B cell (primary cell): Measurements from ENCODE around the gene WASL. TPM values are rescaled to one million over a fixed set of nuclear protein-coding genes. Genes with fewer than 3 reads are reported as not detected.

Experiments used
- ATAC-seq: fragments of 200-7000 bp; cut with Tn5 transposase; one replicate; pipeline ENCODE4 v1.10.0; 2021; ENCODE audit warnings: low read depth, mild to moderate bottlenecking, moderate number of reproducible peaks, moderate library complexity
- CTCF ChIA-PET: fragments of 350-600 bp; sonication (Branson Sonifier 250); formaldehyde crosslinking; loops from one replicate; lab custom pipeline; 2021; ENCODE audit warnings: antibody characterized with exemption, inconsistent platforms; lab: Charles Lee
- POLR2A ChIA-PET: fragments of 350-600 bp; sonication (Branson Sonifier 250); formaldehyde crosslinking; loops from one replicate; lab custom pipeline; 2021; ENCODE audit warnings: antibody characterized with exemption; lab: Charles Lee
- DNase-seq: peaks from one replicate; pipeline ENCODE4 v3.0.0; 2013
- H2AFZ ChIP-seq: 2 replicates; pipeline ENCODE4 v1.6.1; 2012; ENCODE audit warnings: mild to moderate bottlenecking, low read depth, low read length; ENCODE audit not compliant: insufficient read depth, poor library complexity, severe bottlenecking
- H3K27ac ChIP-seq, 2 donors: 1 replicate in 1 of 2; 2 replicates in 1 of 2; pipeline ENCODE4 v1.5.1; 2012 to 2013; ENCODE audit warnings: low read length in 2 of 2, mild to moderate bottlenecking in 2 of 2, moderate library complexity in 1 of 2
- H3K27me3 ChIP-seq, 4 experiments: fragments of 200-600 bp in 1 of 4; sonication (generic) in 1 of 4; replicated peaks in 1 of 4; 1 replicate in 2 of 4; 2 replicates in 2 of 4; pipeline versions ENCODE4 v1.6.1 to v1.7.0; 2013 to 2016; ENCODE audit warnings: low read length in 3 of 4, mild to moderate bottlenecking in 2 of 4, mixed read lengths in 1 of 4, moderate library complexity in 1 of 4; ENCODE audit not compliant: insufficient read depth in 4 of 4, control insufficient read depth in 3 of 4; ENCODE audit errors: control extremely low read depth in 1 of 4
- H3K36me3 ChIP-seq, 2 experiments: replicated peaks in 1 of 2; 1 replicate in 1 of 2; 2 replicates in 1 of 2; pipeline versions ENCODE4 v1.6.1 to v1.7.1; 2013; ENCODE audit warnings: low read length in 1 of 2; ENCODE audit not compliant: insufficient read depth in 2 of 2, control insufficient read depth in 1 of 2; ENCODE audit errors: control extremely low read depth in 1 of 2, extremely low read depth in 1 of 2
- H3K4me1 ChIP-seq, 2 donors: fragments of 200-600 bp in 1 of 2; sonication (generic) in 1 of 2; 1 replicate in 1 of 2; 2 replicates in 1 of 2; pipeline versions ENCODE4 v1.5.1 to v1.6.1; 2013 to 2017; ENCODE audit warnings: low read length in 2 of 2; ENCODE audit not compliant: control insufficient read depth in 2 of 2, insufficient read depth in 2 of 2
- H3K4me2 ChIP-seq: replicated peaks from 2 replicates; pipeline ENCODE3; 2012; ENCODE audit warnings: mild to moderate bottlenecking, low read depth, low read length; ENCODE audit not compliant: poor library complexity, severe bottlenecking
- H3K4me3 ChIP-seq, 5 experiments: fragments of 200-600 bp in 1 of 5; sonication (generic) in 1 of 5; 1 replicate in 3 of 5; 2 replicates in 2 of 5; pipeline versions ENCODE4 v1.5.1 to v1.7.0; 2011 to 2016; ENCODE audit warnings: low read length in 4 of 5, mild to moderate bottlenecking in 4 of 5, low read depth in 2 of 5, control low read depth in 1 of 5, moderate library complexity in 1 of 5; ENCODE audit not compliant: insufficient read depth in 1 of 5; ENCODE audit errors: control extremely low read depth in 1 of 5, extremely low read depth in 1 of 5
- H3K79me2 ChIP-seq: fragments of 200-600 bp; sonication (generic); one replicate; pipeline ENCODE4 v1.6.0; 2016; ENCODE audit warnings: low read length; ENCODE audit not compliant: control insufficient read depth, insufficient read depth
- H3K9ac ChIP-seq: fragments of 200-600 bp; sonication (generic); 2 replicates; pipeline ENCODE4 v1.6.1; 2017; ENCODE audit warnings: mild to moderate bottlenecking, low read length, moderate library complexity
- H3K9me3 ChIP-seq, 3 donors: one replicate each; pipeline versions ENCODE4 v1.6.1 to v1.7.1; 2013; ENCODE audit warnings: low read length in 2 of 3; ENCODE audit not compliant: control insufficient read depth in 2 of 3, insufficient read depth in 1 of 3; ENCODE audit errors: control extremely low read depth in 1 of 3
- H4K20me1 ChIP-seq: 2 replicates; pipeline ENCODE4 v1.6.0; 2012; ENCODE audit warnings: mild to moderate bottlenecking, low read length; ENCODE audit not compliant: insufficient read depth, control insufficient read depth, poor library complexity, severe bottlenecking
- H3K27ac Mint-ChIP-seq: one replicate; pipeline ENCODE4 v1.8.0; 2021; ENCODE audit warnings: mixed read lengths
- H3K27me3 Mint-ChIP-seq: one replicate; pipeline ENCODE4 v1.8.0; 2021; ENCODE audit warnings: mixed read lengths
- H3K4me1 Mint-ChIP-seq: one replicate; pipeline ENCODE4 v1.8.0; 2021; ENCODE audit warnings: mixed read lengths
- H3K4me3 Mint-ChIP-seq: one replicate; pipeline ENCODE4 v1.8.0; 2021; ENCODE audit warnings: mixed read lengths
- H3K9me3 Mint-ChIP-seq: one replicate; pipeline ENCODE4 v1.8.0; 2022; ENCODE audit warnings: mixed read lengths; ENCODE audit not compliant: insufficient read depth
- EZH2 ChIP-seq: IDR thresholded peaks from 2 replicates; pipeline ENCODE4 v1.6.1; 2012; ENCODE audit warnings: borderline replicate concordance, low read depth, mild to moderate bottlenecking, moderate library complexity, low read length; ENCODE audit not compliant: insufficient read depth, poor library complexity, severe bottlenecking
- WGBS: methylation state at CpG from one replicate; pipeline ENCODE4 v1.1.5; 2013; ENCODE audit warnings: missing lambda C conversion rate; ENCODE audit not compliant: insufficient coverage; 5-methylcytosine and 5-hydroxymethylcytosine counted together
- intact Hi-C: fragments of 100-400 bp; cut with micrococcal nuclease; formaldehyde crosslinking; loops from one replicate; pipeline ENCODE4 v1.10.0; 2022
- polyA plus RNA-seq: library from polyadenylated mRNA; depleted of rRNA; stranded (reverse); fragments of >200 nt; gene quantifications from 2 replicates; pipeline ENCODE4 v1.2.3, GENCODE V29; 2012
- total RNA-seq, 2 donors: library from RNA; stranded (reverse); fragments of 120-200 nt in 1 of 2; gene quantifications; 1 replicate in 1 of 2; 2 replicates in 1 of 2; pipeline versions ENCODE4 v1.2.3 to v1.2.4, GENCODE V29; 2013 to 2022
- TF ChIP-seq, protein P1 (sequence below): fragments of 200-600 bp; IDR thresholded peaks from one replicate; pipeline ENCODE4 v1.8.0; 2022; ENCODE audit warnings: antibody characterized with exemption, mild to moderate bottlenecking

Gene WASL
- total and polyA plus RNA-seq, 2 donors (not counting 1 experiment from before 2014, with no cell fraction given) = 1.8 to 10.4 TPM

DNA sequence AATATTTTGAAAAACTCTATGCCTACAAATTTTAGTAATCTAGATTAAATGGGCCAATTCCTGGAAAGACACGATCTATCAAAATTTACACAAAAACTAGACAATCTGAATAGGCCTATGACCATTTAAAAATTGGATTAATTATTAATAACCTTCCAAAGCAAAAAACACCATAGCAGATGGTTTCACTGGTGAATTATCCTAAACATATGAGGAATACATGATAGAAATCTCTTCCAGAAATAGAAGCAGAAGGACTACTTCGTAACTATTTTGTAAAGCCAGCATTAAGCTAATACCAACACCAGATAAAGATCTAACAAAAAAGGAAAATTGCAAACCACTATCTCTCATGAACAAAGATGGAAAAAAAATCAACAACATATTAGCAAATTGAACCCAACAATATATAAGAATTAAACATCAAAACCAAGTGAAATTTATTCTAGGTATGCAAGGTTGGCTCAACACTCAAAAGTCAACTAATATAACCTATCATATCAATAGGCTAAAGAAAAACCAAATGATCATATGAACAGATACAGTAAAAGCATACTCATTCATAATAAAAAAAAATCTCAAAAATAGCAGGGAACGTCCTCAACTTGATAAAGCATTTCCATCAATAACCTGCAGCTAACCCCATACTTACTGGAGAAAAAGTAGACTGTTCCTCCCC is 16.3 kb downstream of the WASL start:
- 100% methylated on average over 1 of the region's 3 CpGs for WGBS
- Histone ChIP-seq H3K9ac (no peak overlapping the region), H3K27me3 (no peaks in the 10 kb centered on the region), H3K4me2 (no peak overlapping the region), H4K20me1 (peaks cover 21% of the 10 kb centered on the region), H3K4me3 (no peak overlapping the region), H3K36me3 (no peaks in the 10 kb centered on the region), H3K4me1 (no peaks in the 10 kb centered on the region), H3K27ac (no peak overlapping the region), H3K9me3 (peaks cover 2 to 6% (median 4%) of the 10 kb centered on the region in 3 donors), H3K79me2 (peaks cover 94% of the 10 kb centered on the region), H2AFZ (no peak overlapping the region)
- peaks cover 29% of the 10 kb centered on the region for H3K4me1 Mint-ChIP-seq
- no peaks in the 10 kb centered on the region for H3K27me3 Mint-ChIP-seq
- DNase-seq = no peak
- no peak overlapping the region for H3K27ac Mint-ChIP-seq
- H3K4me3 Mint-ChIP-seq = no peak overlapping the region
- CTCF ChIA-PET = no interaction called here
- peaks cover 7% of the 10 kb centered on the region for H3K9me3 Mint-ChIP-seq
- TF ChIP-seq, protein P1, sequence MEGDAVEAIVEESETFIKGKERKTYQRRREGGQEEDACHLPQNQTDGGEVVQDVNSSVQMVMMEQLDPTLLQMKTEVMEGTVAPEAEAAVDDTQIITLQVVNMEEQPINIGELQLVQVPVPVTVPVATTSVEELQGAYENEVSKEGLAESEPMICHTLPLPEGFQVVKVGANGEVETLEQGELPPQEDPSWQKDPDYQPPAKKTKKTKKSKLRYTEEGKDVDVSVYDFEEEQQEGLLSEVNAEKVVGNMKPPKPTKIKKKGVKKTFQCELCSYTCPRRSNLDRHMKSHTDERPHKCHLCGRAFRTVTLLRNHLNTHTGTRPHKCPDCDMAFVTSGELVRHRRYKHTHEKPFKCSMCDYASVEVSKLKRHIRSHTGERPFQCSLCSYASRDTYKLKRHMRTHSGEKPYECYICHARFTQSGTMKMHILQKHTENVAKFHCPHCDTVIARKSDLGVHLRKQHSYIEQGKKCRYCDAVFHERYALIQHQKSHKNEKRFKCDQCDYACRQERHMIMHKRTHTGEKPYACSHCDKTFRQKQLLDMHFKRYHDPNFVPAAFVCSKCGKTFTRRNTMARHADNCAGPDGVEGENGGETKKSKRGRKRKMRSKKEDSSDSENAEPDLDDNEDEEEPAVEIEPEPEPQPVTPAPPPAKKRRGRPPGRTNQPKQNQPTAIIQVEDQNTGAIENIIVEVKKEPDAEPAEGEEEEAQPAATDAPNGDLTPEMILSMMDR = no peak
- no peak for TF ChIP-seq EZH2
- POLR2A ChIA-PET = no interaction called here
- intact Hi-C loops = no loop called here
- ATAC-seq = no peak

DNA sequence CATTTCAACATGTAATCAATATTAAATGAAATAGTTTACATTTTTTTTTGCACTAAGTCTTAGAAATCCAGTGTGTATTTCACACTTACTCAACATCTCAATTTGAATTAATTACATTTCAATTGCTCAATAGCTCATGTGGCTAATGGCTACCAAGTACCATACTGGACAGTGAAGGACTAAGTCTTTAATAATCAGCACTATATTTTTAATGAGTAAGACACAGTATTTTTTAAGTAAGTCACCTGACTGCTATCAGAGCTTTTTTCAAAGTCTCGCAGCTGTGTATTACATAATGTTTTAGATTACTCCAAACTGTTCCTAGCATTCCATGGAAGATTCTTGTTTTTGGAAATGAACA is 19.6 kb downstream of the WASL start:
- intact Hi-C loops = no loop called here
- WGBS = no CpG with 5 or more reads among the region's 1 CpG
- Histone ChIP-seq H3K27ac (no peak overlapping the region), H2AFZ (no peak overlapping the region), H3K9ac (no peak overlapping the region), H3K4me1 (peaks cover 0 to 13% of the 10 kb centered on the region in 2 donors), H3K9me3 (peaks cover 1 to 4% (median 1%) of the 10 kb centered on the region in 3 donors), H3K4me2 (no peak overlapping the region), H3K36me3 (no peaks in the 10 kb centered on the region), H3K27me3 (no peaks in the 10 kb centered on the region), H4K20me1 (peaks cover 35% of the 10 kb centered on the region), H3K79me2 (peaks cover 93% of the 10 kb centered on the region), H3K4me3 (no peak overlapping the region)
- ATAC-seq = no peak
- Mint-ChIP-seq H3K4me1 (peaks cover 49% of the 10 kb centered on the region), H3K27ac (no peak overlapping the region), H3K4me3 (no peak overlapping the region), H3K27me3 (no peaks in the 10 kb centered on the region), H3K9me3 (peaks cover 4% of the 10 kb centered on the region)
- TF ChIP-seq, protein P1 = no peak
- no peak for TF ChIP-seq EZH2
- ChIA-PET POLR2A (no interaction called here), CTCF (no interaction called here)
- no peak for DNase-seq
